GM19025 (cell line): ENCODE data around the gene ABCF3.
A peak's percentile ranks its signal among the peaks of the same experiment; 100 is the strongest.
"Not testable (repeated sequence)": the region's sequence is repeated elsewhere in the genome, so short reads cannot be mapped to it uniquely, and the experiment has no call there.

Experiments
- ATAC-seq: cut with Tn5 transposase; IDR thresholded peaks from one replicate; pipeline ENCODE4 v1.9.1; 2021; ENCODE audit warnings: mild to moderate bottlenecking, low read depth, moderate library complexity; ENCODE audit not compliant: unreplicated experiment

The ABCF3 gene

GRCh38 chr3:184186184-184186901 lies at the start of gene ABCF3:
ABCF3 (plus strand) TSS chr3:184186199; CDS start chr3:184186208, 9 bp downstream.
- ATAC-seq = peak; percentile 16

- no peak for ATAC-seq
Observed at GRCh38 chr3:184140436-184140835, 45.6 kb upstream of the ABCF3 start.

GRCh38 chr3:184142199-184142598 lies 43.8 kb upstream of the ABCF3 start:
- ATAC-seq = no peak

GRCh38 chr3:184143327-184143726 lies 42.7 kb upstream of the ABCF3 start:
- ATAC-seq = no peak

GRCh38 chr3:184144505-184144904 lies 41.5 kb upstream of the ABCF3 start:
- no peak for ATAC-seq

- ATAC-seq = no peak
Observed at GRCh38 chr3:184145111-184145524, 40.9 kb upstream of the ABCF3 start.

GRCh38 chr3:184145751-184146270 lies 40.2 kb upstream of the ABCF3 start:
- no peak for ATAC-seq

GRCh38 chr3:184148076-184148475 lies 37.9 kb upstream of the ABCF3 start:
- no peak for ATAC-seq

- ATAC-seq = no peak
Observed at GRCh38 chr3:184149123-184149522, 36.9 kb upstream of the ABCF3 start.

GRCh38 chr3:184149770-184150169 lies 36.2 kb upstream of the ABCF3 start:
- not testable (repeated sequence) for ATAC-seq

- ATAC-seq = peak; percentile 83
Observed at GRCh38 chr3:184154885-184155643, 30.9 kb upstream of the ABCF3 start, which contains the start of gene DVL3. DVL3 (plus strand) TSS chr3:184155377; CDS start chr3:184155636, 259 bp downstream.

GRCh38 chr3:184155644-184156521 lies 30.1 kb upstream of the ABCF3 start:
- ATAC-seq = peak; percentile 27

GRCh38 chr3:184156522-184156955 lies 29.5 kb upstream of the ABCF3 start:
- ATAC-seq = no peak

- ATAC-seq = no peak
Observed at GRCh38 chr3:184157206-184157605, 28.8 kb upstream of the ABCF3 start.

GRCh38 chr3:184158404-184158803 lies 27.6 kb upstream of the ABCF3 start:
- ATAC-seq = no peak

GRCh38 chr3:184160456-184160855 lies 25.5 kb upstream of the ABCF3 start:
- ATAC-seq = no peak

- ATAC-seq = not testable (repeated sequence)
Observed at GRCh38 chr3:184162571-184163070, 23.4 kb upstream of the ABCF3 start.

- no peak for ATAC-seq
Observed at GRCh38 chr3:184164648-184165330, 21.2 kb upstream of the ABCF3 start.

GRCh38 chr3:184165543-184165942 lies 20.5 kb upstream of the ABCF3 start:
- ATAC-seq = no peak

GRCh38 chr3:184166671-184167070 lies 19.3 kb upstream of the ABCF3 start:
- no peak for ATAC-seq
